K562 (cell line): ENCODE data around the gene SRF. TPM values are rescaled to one million over a fixed set of nuclear protein-coding genes. Genes with fewer than 3 reads are reported as not detected.
A peak's percentile ranks its signal among the peaks of the same experiment; 100 is the strongest.

Experiments
- ATF7 ChIP-seq: fragments of 450-650 bp; IDR thresholded peaks from 2 replicates; pipeline ENCODE4 v1.7.1; 2014; ENCODE audit warnings: mild to moderate bottlenecking, moderate library complexity
- BCLAF1 ChIP-seq, 2 experiments: fragments of 450-650 bp in 1 of 2; IDR thresholded peaks; 2 replicates each; pipeline ENCODE4 v1.6.1; 2011 to 2017; ENCODE audit warnings: low read depth in 2 of 2, antibody characterized with exemption in 1 of 2, borderline replicate concordance in 1 of 2, low read length in 1 of 2, mild to moderate bottlenecking in 1 of 2, mixed read lengths in 1 of 2; ENCODE audit not compliant: control insufficient read depth in 1 of 2
- CHCHD3 ChIP-seq: fragments of 250-450 bp; sonication (Bioruptor Pico); IDR thresholded peaks from 2 replicates; pipeline ENCODE4 v2.1.2; 2022; ENCODE audit warnings: mild to moderate bottlenecking
- DEAF1 ChIP-seq: fragments of 450-650 bp; formaldehyde crosslinking; IDR thresholded peaks from 2 replicates; pipeline ENCODE4 v1.4.0; 2020; ENCODE audit warnings: mild to moderate bottlenecking, moderate library complexity
- FIP1L1 ChIP-seq: fragments of 200-400 bp; formaldehyde crosslinking; IDR thresholded peaks from 2 replicates; pipeline ENCODE4 v1.6.1; 2018; ENCODE audit warnings: mild to moderate bottlenecking, low read depth, low read length; ENCODE audit not compliant: poor library complexity, severe bottlenecking
- KLF1 ChIP-seq: fragments of 450-650 bp; IDR thresholded peaks from 2 replicates; pipeline ENCODE4 v1.6.1; 2016; ENCODE audit warnings: missing genetic modification characterization, missing compliant biosample characterization
- KLF16 ChIP-seq: IDR thresholded peaks from 2 replicates; pipeline ENCODE4 v1.6.1; 2016; ENCODE audit warnings: antibody characterized with exemption
- MECOM ChIP-seq: fragments of 250-450 bp; sonication (Bioruptor Pico); IDR thresholded peaks from 2 replicates; pipeline ENCODE4 v1.8.0; 2022; ENCODE audit warnings: inconsistent platforms
- MLLT1 ChIP-seq, 2 experiments: fragments of 450-650 bp; IDR thresholded peaks; 2 replicates each; pipeline ENCODE4 v1.6.1; 2016
- RNF2 ChIP-seq: sonication (generic); IDR thresholded peaks from 2 replicates; pipeline ENCODE4 v1.6.1; 2016
- SAP30 ChIP-seq: fragments of 200-600 bp; sonication (generic); IDR thresholded peaks from 2 replicates; pipeline ENCODE4 v1.6.1; 2012; ENCODE audit warnings: borderline replicate concordance, low read depth, mild to moderate bottlenecking, moderate library complexity, low read length, control low read depth, inconsistent platforms; ENCODE audit not compliant: insufficient read depth, poor library complexity, severe bottlenecking
- USF1 ChIP-seq: sonication (generic); formaldehyde crosslinking; IDR thresholded peaks from 2 replicates; pipeline ENCODE4 v1.9.0; 2022; ENCODE audit warnings: mild to moderate bottlenecking, missing genetic modification reagents
- ZBTB7A ChIP-seq: IDR thresholded peaks from 2 replicates; pipeline ENCODE4 v1.6.1; 2011; ENCODE audit warnings: low read depth, mild to moderate bottlenecking, low read length, moderate library complexity, borderline replicate concordance; ENCODE audit not compliant: control insufficient read depth
- ZNF232 ChIP-seq: sonication (generic); formaldehyde crosslinking; IDR thresholded peaks from 2 replicates; pipeline ENCODE4 v1.8.0; 2022; ENCODE audit warnings: mild to moderate bottlenecking, missing genetic modification reagents
- ZNF280A ChIP-seq: fragments of 450-650 bp; IDR thresholded peaks from 2 replicates; pipeline ENCODE4 v1.6.1; 2018; ENCODE audit warnings: mild to moderate bottlenecking, low read depth; ENCODE audit not compliant: partially characterized antibody
- polyA plus RNA-seq, 8 experiments: library from polyadenylated mRNA; depleted of rRNA in 4 of 8; stranded (reverse) in 5 of 8; unstranded in 3 of 8; fragments of >200 nt; fragmentation: Nextera tagmentation in 2 of 8; fragmentation: Illumina TruSeq in 1 of 8; extraction: Ambion mirVana in 2 of 8; extraction: Trizol in 1 of 8; gene quantifications; 2 replicates each; pipeline versions ENCODE4 v1.2.1 to v1.2.3, GENCODE V29; 2011 to 2014; ENCODE audit warnings: inconsistent platforms in 1 of 8, missing spikeins in 1 of 8
- total RNA-seq, 7 experiments: library from RNA; depleted of rRNA in 6 of 7; stranded (reverse); fragments of >200 nt in 6 of 7; fragmentation: Illumina TruSeq in 2 of 7; extraction: Trizol in 2 of 7; gene quantifications; 2 replicates each; pipeline versions ENCODE4 v1.2.1 to v1.2.3, GENCODE V29; 2011 to 2021; ENCODE audit warnings: low replicate concordance in 1 of 7

Gene SRF
- total and polyA plus RNA-seq, 9 of the 15 experiments (the other 6 are each of a cell fraction or from before 2014, with no cell fraction given) = 2.5 to 37.0 (median 24.6) TPM

GRCh38 chr6:43228951-43229802 lies 58.1 kb downstream of the SRF start, which contains the start of gene DNPH1 (continued):
- TF ChIP-seq BCLAF1 (IDR thresholded peaks at IDR 0.05; ENCODE audit: borderline replicate concordance in 1 of 2, control insufficient read depth in 1 of 2, low read depth in 2 of 2, low read length in 1 of 2) (no peak), ZNF232 (peak; percentile 61; the same call in 1 of the 2 replicates), ATF7 (peak; percentile 75), USF1 (CRISPR knock-in tag) (peak; percentile 96), ZBTB7A (peak; percentile 10; the same call in 1 of the 2 replicates), DEAF1 (peak; percentile 33; the same call in 1 of the 2 replicates), RNF2 (peak; percentile 57; the same call in 1 of the 2 replicates), MECOM (CRISPR knock-in tag) (peak; percentile 59; the same call in 1 of the 2 replicates), MLLT1 (IDR thresholded peaks at IDR 0.05) (peak in 1 of 2 experiments; percentile 47; a peak in 1 of 4 replicates), KLF16 (peak; percentile 41; the same call in 1 of the 2 replicates), FIP1L1 (peak; percentile 91), KLF1 (tag) (0 out of 2 replicates have a peak, but pooled peaks have one; percentile 67), CHCHD3 (peak; percentile 81; the same call in 1 of the 2 replicates), ZNF280A (no peak), SAP30 (peak; percentile 88)
